GM23338 (cell line): ENCODE measurements around the gene MITD1. TPM values are rescaled to one million over a fixed set of nuclear protein-coding genes. Genes with fewer than 3 reads are reported as not detected.

Experiments used
- CREB1 ChIP-seq: fragments of 250-450 bp; sonication (Bioruptor Pico); IDR thresholded peaks from 2 replicates; pipeline ENCODE4 v1.5.0; 2020; ENCODE audit warnings: low read depth, mild to moderate bottlenecking, moderate library complexity
- CTCF ChIP-seq, 2 experiments: fragments of 200-600 bp in 1 of 2; sonication (generic) in 1 of 2; conservative IDR thresholded peaks; 2 replicates each; pipeline versions ENCODE4 v1.5.1 to v1.6.1; 2016 to 2017; ENCODE audit warnings: antibody characterized with exemption in 2 of 2, low read depth in 2 of 2, mild to moderate bottlenecking in 2 of 2, moderate library complexity in 1 of 2
- EZH2 ChIP-seq: fragments of 200-600 bp; sonication (generic); IDR thresholded peaks from one replicate; pipeline ENCODE4 v1.8.0; 2017; ENCODE audit warnings: antibody characterized with exemption, mild to moderate bottlenecking, low read depth; ENCODE audit not compliant: unreplicated experiment
- NANOG ChIP-seq: IDR thresholded peaks from 2 replicates; pipeline ENCODE4 v1.6.1; 2016; ENCODE audit warnings: antibody characterized with exemption, borderline replicate concordance
- POLR2AphosphoS5 ChIP-seq: IDR thresholded peaks from 2 replicates; pipeline ENCODE4 v1.6.1; 2016; ENCODE audit warnings: antibody characterized with exemption, low read depth
- STAT1 ChIP-seq: IDR thresholded peaks from one replicate; pipeline ENCODE4 v1.6.1; 2016; ENCODE audit warnings: antibody characterized with exemption; ENCODE audit not compliant: unreplicated experiment
- ZNF331 ChIP-seq: fragments of 250-450 bp; sonication (Bioruptor Pico); IDR thresholded peaks from 2 replicates; pipeline ENCODE4 v1.5.0; 2020; ENCODE audit warnings: low read depth, mild to moderate bottlenecking, moderate library complexity
- ZNF462 ChIP-seq: fragments of 250-450 bp; sonication (Bioruptor Pico); IDR thresholded peaks from 2 replicates; pipeline ENCODE4 v1.5.0; 2020; ENCODE audit warnings: mild to moderate bottlenecking, moderate library complexity
- polyA plus RNA-seq: library from polyadenylated mRNA; unstranded; fragments of >200 nt; fragmentation: Nextera tagmentation; extraction: Ambion mirVana; gene quantifications from 2 replicates; pipeline ENCODE4 v1.2.1, GENCODE V29; 2016
- small RNA-seq: library from RNA; depleted of rRNA; stranded (forward); fragments of <200 nt; gene quantifications from one replicate; pipeline ENCODE3, GENCODE V24; 2014; ENCODE audit warnings: low replicate concordance
- total RNA-seq: library from RNA; depleted of rRNA; stranded (reverse); fragments of >200 nt; shearing (Covaris generic); gene quantifications from 2 replicates; pipeline ENCODE4 v1.2.3, GENCODE V29; 2014; rRNA removed

The MITD1 gene
- total and polyA plus RNA-seq, 2 experiments from 2014 or later = 37.9 to 105 TPM

GRCh38 chr2:99127981-99128380 is 52.9 kb downstream of the MITD1 start (continued):
- no peak for TF ChIP-seq ZNF462 (CRISPR knock-in tag)
- no peak for TF ChIP-seq CTCF (conservative IDR thresholded peaks at IDR 0.05; ENCODE audit: low read depth in 2 of 2)
- no peak for TF ChIP-seq STAT1
- TF ChIP-seq NANOG = no peak
- no peak for TF ChIP-seq CREB1 (CRISPR knock-in tag)
- no peak for TF ChIP-seq POLR2AphosphoS5
- no peak for TF ChIP-seq ZNF331
- no peak for TF ChIP-seq EZH2

Small RNA genes within 50 kb of the gene (small RNA-seq; reads per million reads assigned to genes)
- not detected for gene AC092587.1

Other genes starting within 250 kb of the MITD1 start
- 0.14 and 0.85 TPM in 2 replicates for gene CRACDL, start 244.8 kb downstream of the MITD1 start, total RNA-seq
- 0.16 and 0.50 TPM in 2 replicates for gene CRACDL, start 244.8 kb downstream of the MITD1 start, polyA plus RNA-seq
- 6.4 and 8.4 TPM in 2 replicates for gene C2orf15, start 39.4 kb downstream of the MITD1 start, total RNA-seq
- 6.4 and 7.9 TPM in 2 replicates for gene C2orf15, start 39.4 kb downstream of the MITD1 start, polyA plus RNA-seq
- gene TSGA10, start 26.1 kb downstream of the MITD1 start, total RNA-seq = 6.4 and 9.9 TPM in 2 replicates
- 23.0 and 24.2 TPM in 2 replicates for gene TSGA10, start 26.1 kb downstream of the MITD1 start, polyA plus RNA-seq
- gene LIPT1, start 26.1 kb downstream of the MITD1 start, total RNA-seq = 7.7 and 11.5 TPM in 2 replicates
- gene LIPT1, start 26.1 kb downstream of the MITD1 start, polyA plus RNA-seq = 12.7 and 15.4 TPM in 2 replicates
- gene MRPL30, start 126 bp upstream of the MITD1 start, total RNA-seq = 46.4 and 51.4 TPM in 2 replicates
- 53.7 and 59.5 TPM in 2 replicates for gene MRPL30, start 126 bp upstream of the MITD1 start, polyA plus RNA-seq
- 1.2 TPM in 1 of 2 replicates, not detected in the other for gene LYG2, start 74.6 kb upstream of the MITD1 start, total RNA-seq
- 0.78 and 0.99 TPM in 2 replicates for gene LYG2, start 74.6 kb upstream of the MITD1 start, polyA plus RNA-seq
- 0.35 TPM in 1 of 2 replicates, not detected in the other for gene LYG1, start 120.1 kb upstream of the MITD1 start, total RNA-seq
- 0.50 and 0.57 TPM in 2 replicates for gene LYG1, start 120.1 kb upstream of the MITD1 start, polyA plus RNA-seq
- gene TXNDC9, start 155.3 kb upstream of the MITD1 start, total RNA-seq = 48.1 and 54.4 TPM in 2 replicates
- gene TXNDC9, start 155.3 kb upstream of the MITD1 start, polyA plus RNA-seq = 56.6 and 67.4 TPM in 2 replicates
- 32.5 and 34.2 TPM in 2 replicates for gene EIF5B, start 156.3 kb upstream of the MITD1 start, total RNA-seq
- gene EIF5B, start 156.3 kb upstream of the MITD1 start, polyA plus RNA-seq = 91.2 and 108 TPM in 2 replicates